Activated CD4-positive, alpha-beta memory T cell treated with anti-CD3 and anti-CD28 coated beads, Interleukin-2, amount 10 ng/mL, durations not matched to agents 7 days and 5 days (primary cell): ENCODE data around the gene CGB2. TPM values are rescaled to one million over a fixed set of nuclear protein-coding genes. Genes with fewer than 3 reads are reported as not detected.
"Not testable (repeated sequence)": the region's sequence is repeated elsewhere in the genome, so short reads cannot be mapped to it uniquely, and the experiment has no call there.

Source experiments
- CTCF ChIA-PET: fragments of 350-600 bp; sonication (Branson Sonifier 250); formaldehyde crosslinking; loops from one replicate; lab custom pipeline; 2021; ENCODE audit warnings: antibody characterized with exemption, inconsistent platforms; lab: Charles Lee
- POLR2A ChIA-PET: fragments of 350-600 bp; sonication (Branson Sonifier 250); formaldehyde crosslinking; loops from one replicate; lab custom pipeline; 2021; ENCODE audit warnings: antibody characterized with exemption; lab: Charles Lee
- DNase-seq: peaks from one replicate; pipeline ENCODE4 v3.0.0-alpha.2; 2020
- H3K27ac Mint-ChIP-seq: one replicate; pipeline ENCODE4 v1.8.0; 2021; ENCODE audit warnings: mild to moderate bottlenecking, mixed read lengths
- H3K27me3 Mint-ChIP-seq: one replicate; pipeline ENCODE4 v1.8.0; 2021; ENCODE audit warnings: mixed read lengths
- H3K36me3 Mint-ChIP-seq: one replicate; pipeline ENCODE4 v1.8.0; 2021; ENCODE audit warnings: low read depth, mixed read lengths
- H3K4me1 Mint-ChIP-seq: one replicate; pipeline ENCODE4 v1.8.0; 2021; ENCODE audit warnings: mixed read lengths
- H3K4me3 Mint-ChIP-seq: one replicate; pipeline ENCODE4 v1.8.0; 2021; ENCODE audit warnings: mild to moderate bottlenecking, mixed read lengths
- H3K9me3 Mint-ChIP-seq: one replicate; pipeline ENCODE4 v1.8.0; 2021; ENCODE audit warnings: mixed read lengths
- total RNA-seq, 2 experiments: library from RNA; stranded (reverse); gene quantifications; one replicate each; pipeline ENCODE4 v1.2.3, GENCODE V29; 2021

CGB2 gene
- total RNA-seq, 2 experiments from 2014 or later, result not detected

GRCh38 chr19:49049011-49049410 is 17.3 kb downstream of the CGB2 start, which contains the start of gene CGB8:
Gene CGB8, minus strand, starts transcription at chr19:49049111. Its CDS starts 372 bp downstream, at chr19:49048739.
- POLR2A ChIA-PET, H3K4me1 Mint-ChIP-seq, H3K4me3 Mint-ChIP-seq, H3K36me3 Mint-ChIP-seq, H3K9me3 Mint-ChIP-seq, DNase-seq, H3K27ac Mint-ChIP-seq, CTCF ChIA-PET, H3K27me3 Mint-ChIP-seq: not testable (repeated sequence)

- H3K4me1 Mint-ChIP-seq, H3K9me3 Mint-ChIP-seq, H3K36me3 Mint-ChIP-seq, H3K27ac Mint-ChIP-seq, POLR2A ChIA-PET, H3K4me3 Mint-ChIP-seq, CTCF ChIA-PET, DNase-seq, H3K27me3 Mint-ChIP-seq: not testable (repeated sequence)
These were observed 18.1 kb downstream of the CGB2 start for GRCh38 chr19:49049834-49050233.

- H3K9me3 Mint-ChIP-seq, H3K4me1 Mint-ChIP-seq, POLR2A ChIA-PET, H3K27ac Mint-ChIP-seq, H3K4me3 Mint-ChIP-seq, H3K27me3 Mint-ChIP-seq, H3K36me3 Mint-ChIP-seq, CTCF ChIA-PET, DNase-seq: not testable (repeated sequence)
These were observed 18.8 kb downstream of the CGB2 start for GRCh38 chr19:49050376-49051033.

- Mint-ChIP-seq H3K27me3 (peaks cover 49% of the 10 kb centered on the region), H3K4me3 (peak overlapping the region; percentile 62), H3K4me1 (peaks cover 23% of the 10 kb centered on the region), H3K36me3 (no peaks in the 10 kb centered on the region), H3K27ac (no peak overlapping the region), H3K9me3 (no peaks in the 10 kb centered on the region)
- CTCF ChIA-PET, result interaction anchor here (0.6 to 0.8 kb wide), 2 partner anchors 39 to 143 kb away, joined by 4 read pairs; no protein-coding TSS in a partner anchor
- peak; percentile 60 for DNase-seq
- POLR2A ChIA-PET, result no interaction called here
These were observed 24.6 kb downstream of the CGB2 start for GRCh38 chr19:49056101-49056901.

- DNase-seq, H3K27ac Mint-ChIP-seq, POLR2A ChIA-PET, H3K36me3 Mint-ChIP-seq, H3K9me3 Mint-ChIP-seq: not testable (repeated sequence)
- H3K27me3 Mint-ChIP-seq, result peaks cover 52% of the 10 kb centered on the region
- H3K4me1 Mint-ChIP-seq, result peaks cover 23% of the 10 kb centered on the region
- H3K4me3 Mint-ChIP-seq, result peak overlapping the region; percentile 62
- CTCF ChIA-PET, result interaction anchor here (0.6 to 1.4 kb wide), 2 partner anchors 65 to 224 kb away, joined by 3 to 4 read pairs; no protein-coding TSS in a partner anchor
These were observed 25.4 kb downstream of the CGB2 start for GRCh38 chr19:49056902-49057596.

- Mint-ChIP-seq H3K9me3 (no peaks in the 10 kb centered on the region), H3K4me1 (peaks cover 23% of the 10 kb centered on the region), H3K27me3 (peaks cover 52% of the 10 kb centered on the region), H3K4me3 (peak within 1 kb of the TSS; percentile 62), H3K36me3 (no peaks in the 10 kb centered on the region), H3K27ac (no peak within 1 kb of the TSS)
- peak; percentile 46 for DNase-seq
- CTCF ChIA-PET, result interaction anchor here (0.6 to 1.4 kb wide), 2 partner anchors 65 to 224 kb away, joined by 3 to 4 read pairs; no protein-coding TSS in a partner anchor
- POLR2A ChIA-PET, result no interaction called here
These were observed 26.0 kb downstream of the CGB2 start, which contains the start of gene CGB7 for GRCh38 chr19:49057636-49058234. Gene CGB7, minus strand, starts transcription at chr19:49057749. Its CDS starts 2,374 bp downstream, at chr19:49055375.

- no peaks in the 10 kb centered on the region for H3K36me3 Mint-ChIP-seq
- H3K4me1 Mint-ChIP-seq, result peaks cover 23% of the 10 kb centered on the region
- POLR2A ChIA-PET, result no interaction called here
- H3K27ac Mint-ChIP-seq, result no peak overlapping the region
- peaks cover 52% of the 10 kb centered on the region for H3K27me3 Mint-ChIP-seq
- H3K4me3 Mint-ChIP-seq, result no peak overlapping the region
- CTCF ChIA-PET, result interaction anchor here (1.0 kb wide), 2 partner anchors 40 to 59 kb away, joined by 3 read pairs; no protein-coding TSS in a partner anchor
- DNase-seq, result no peak
- no peaks in the 10 kb centered on the region for H3K9me3 Mint-ChIP-seq
These were observed 26.9 kb downstream of the CGB2 start for GRCh38 chr19:49058562-49058961.

GRCh38 chr19:49059053-49059452 is 27.4 kb downstream of the CGB2 start:
- POLR2A ChIA-PET, result no interaction called here
- H3K4me3 Mint-ChIP-seq, result no peak overlapping the region
- H3K36me3 Mint-ChIP-seq, result no peaks in the 10 kb centered on the region
- H3K27ac Mint-ChIP-seq, result no peak overlapping the region
- CTCF ChIA-PET, result interaction anchor here (1.0 to 2.5 kb wide), 3 partner anchors 39 to 59 kb away, joined by 3 to 9 read pairs (median 3); no protein-coding TSS in a partner anchor
- DNase-seq, result no peak
- H3K27me3 Mint-ChIP-seq, result peaks cover 52% of the 10 kb centered on the region
- H3K9me3 Mint-ChIP-seq, result no peaks in the 10 kb centered on the region
- H3K4me1 Mint-ChIP-seq, result peaks cover 23% of the 10 kb centered on the region

- ChIA-PET POLR2A (no interaction called here), CTCF (interaction anchor here (2.5 kb wide), 1 partner anchor 37 kb away, joined by 9 read pairs; no protein-coding TSS in a partner anchor)
- Mint-ChIP-seq H3K4me1 (peaks cover 23% of the 10 kb centered on the region), H3K27ac (no peak overlapping the region), H3K36me3 (no peaks in the 10 kb centered on the region), H3K9me3 (no peaks in the 10 kb centered on the region), H3K27me3 (peaks cover 62% of the 10 kb centered on the region), H3K4me3 (no peak overlapping the region)
- no peak for DNase-seq
These were observed 29.3 kb downstream of the CGB2 start for GRCh38 chr19:49061000-49061399.

GRCh38 chr19:49061445-49061844 is 29.8 kb downstream of the CGB2 start:
- H3K4me3 Mint-ChIP-seq, result no peak overlapping the region
- ChIA-PET POLR2A (no interaction called here), CTCF (interaction anchor here (2.5 kb wide), 1 partner anchor 36 kb away, joined by 9 read pairs; no protein-coding TSS in a partner anchor)
- no peaks in the 10 kb centered on the region for H3K36me3 Mint-ChIP-seq
- H3K27ac Mint-ChIP-seq, result no peak overlapping the region
- peaks cover 19% of the 10 kb centered on the region for H3K4me1 Mint-ChIP-seq
- peaks cover 63% of the 10 kb centered on the region for H3K27me3 Mint-ChIP-seq
- DNase-seq, result no peak
- no peaks in the 10 kb centered on the region for H3K9me3 Mint-ChIP-seq

GRCh38 chr19:49064029-49064629 is 32.4 kb downstream of the CGB2 start:
- Mint-ChIP-seq H3K27ac (no peak overlapping the region), H3K4me3 (no peak overlapping the region), H3K27me3 (peaks cover 57% of the 10 kb centered on the region), H3K36me3 (no peaks in the 10 kb centered on the region), H3K4me1 (no peaks in the 10 kb centered on the region), H3K9me3 (no peaks in the 10 kb centered on the region)
- CTCF ChIA-PET, result no interaction called here
- DNase-seq, result no peak
- POLR2A ChIA-PET, result no interaction called here
